Temporal lobe (tissue), 2 donors: ENCODE measurements around the gene COG7. TPM values are rescaled to one million over a fixed set of nuclear protein-coding genes. Genes with fewer than 3 reads are reported as not detected.

ENCODE experiments used
- small RNA-seq: library from RNA; depleted of rRNA; stranded (forward); fragments of <200 nt; gene quantifications from one replicate; pipeline ENCODE3, GENCODE V24; 2014; ENCODE audit warnings: low replicate concordance
- total RNA-seq: library from RNA; depleted of rRNA; stranded (reverse); fragments of >200 nt; gene quantifications from one replicate; pipeline ENCODE4 v1.2.3, GENCODE V29; 2014

The COG7 gene
- total RNA-seq, 1 donor from 2014 or later: 12.5 TPM

Small RNAs within 50 kb of the gene (small RNA-seq; reads per million reads assigned to genes)
- not detected for gene RF00072

Other genes starting within 250 kb of the COG7 start
- not detected for gene SCNN1B, start 150.9 kb downstream of the COG7 start, total RNA-seq
- 22.4 TPM for gene GGA2, start 57.3 kb upstream of the COG7 start, total RNA-seq
- 24.3 TPM for gene EARS2, start 104.2 kb upstream of the COG7 start, total RNA-seq
- gene UBFD1, start 104.5 kb upstream of the COG7 start, total RNA-seq: 69.6 TPM
- gene NDUFAB1, start 143.1 kb upstream of the COG7 start, total RNA-seq: 60.5 TPM
- gene PALB2, start 188.1 kb upstream of the COG7 start, total RNA-seq: 10.6 TPM
- 71.5 TPM for gene DCTN5, start 188.3 kb upstream of the COG7 start, total RNA-seq
- gene PLK1, start 225.7 kb upstream of the COG7 start, total RNA-seq: 2.7 TPM